ENCODE results near the gene MGME1. TPM values are rescaled to one million over a fixed set of nuclear protein-coding genes. Genes with fewer than 3 reads are reported as not detected.

Gene MGME1
- total RNA-seq, 1 donor from 2014 or later, result 34.3 TPM

DNA sequence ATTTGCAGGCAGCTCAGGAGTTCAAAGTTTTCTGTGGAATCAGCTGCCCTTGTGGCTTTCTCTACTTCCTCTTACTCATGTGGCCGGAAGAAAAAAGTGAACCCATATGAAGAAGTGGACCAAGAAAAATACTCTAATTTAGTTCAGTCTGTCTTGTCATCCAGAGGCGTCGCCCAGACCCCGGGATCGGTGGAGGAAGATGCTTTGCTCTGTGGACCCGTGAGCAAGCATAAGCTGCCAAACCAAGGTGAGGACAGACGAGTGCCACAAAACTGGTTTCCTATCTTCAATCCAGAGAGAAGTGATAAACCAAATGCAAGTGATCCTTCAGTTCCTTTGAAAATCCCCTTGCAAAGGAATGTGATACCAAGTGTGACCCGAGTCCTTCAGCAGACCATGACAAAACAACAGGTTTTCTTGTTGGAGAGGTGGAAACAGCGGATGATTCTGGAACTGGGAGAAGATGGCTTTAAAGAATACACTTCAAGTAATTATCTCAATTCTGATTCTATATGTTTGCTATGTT, 1.1 kb downstream of the MGME1 start:
- H3K4me1 Mint-ChIP-seq, result peaks cover 49% of the 10 kb centered on the region
- H3K27ac Mint-ChIP-seq, result peak overlapping the region; percentile 99
- intact Hi-C loops (cut with micrococcal nuclease), result loop anchor here (1.0 to 10.0 kb wide), 7 partner anchors 22 to 617 kb away; partner anchors contain the start of genes BFSP1, DSTN and RRBP1
- peak; percentile 83 for DNase-seq
- H3K27me3 Mint-ChIP-seq, result no peaks in the 10 kb centered on the region
- H3K4me3 Mint-ChIP-seq, result peak overlapping the region; percentile 96
- no peaks in the 10 kb centered on the region for H3K9me3 Mint-ChIP-seq
- peaks cover 60% of the 10 kb centered on the region for H3K36me3 Mint-ChIP-seq (ENCODE audit: low read depth)

DNA sequence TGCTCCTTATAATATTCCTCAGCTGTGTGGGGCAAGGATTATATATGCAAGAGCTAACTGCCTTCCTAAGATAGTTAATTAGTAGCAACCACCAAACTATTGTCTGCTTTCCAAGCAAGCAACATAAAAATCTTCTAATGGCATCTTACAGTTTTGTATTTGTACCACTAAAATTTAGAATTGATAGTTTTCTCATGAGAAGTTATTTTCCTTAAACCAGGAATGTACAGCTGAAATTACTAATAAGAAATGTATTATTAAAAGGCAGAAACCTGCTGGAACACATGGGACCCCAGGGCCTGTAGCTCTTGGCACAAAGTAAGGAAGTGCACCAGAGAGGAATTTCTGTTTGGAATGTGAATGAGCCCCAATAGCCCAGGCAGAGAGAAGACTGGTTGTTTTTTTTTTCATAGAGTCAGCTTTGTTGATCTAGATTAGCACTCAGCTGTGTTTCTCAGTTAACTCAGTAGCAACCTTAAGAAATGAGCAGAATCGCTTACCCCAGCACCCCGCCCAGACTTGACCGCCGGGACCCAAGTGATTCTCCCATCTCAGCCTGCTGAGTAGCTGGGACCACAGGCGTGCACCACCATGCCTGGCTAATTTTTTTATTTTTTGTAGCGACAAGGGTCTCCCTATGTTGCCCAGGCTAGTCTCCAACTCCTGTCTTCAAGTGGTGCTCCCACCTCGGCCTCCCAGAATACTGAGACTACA, 2.6 kb downstream of the MGME1 start:
- intact Hi-C loops (cut with micrococcal nuclease), result no loop called here
- Mint-ChIP-seq H3K27ac (peak overlapping the region; percentile 51), H3K4me1 (peaks cover 47% of the 10 kb centered on the region), H3K9me3 (no peaks in the 10 kb centered on the region), H3K36me3 (ENCODE audit: low read depth) (peaks cover 58% of the 10 kb centered on the region), H3K27me3 (no peaks in the 10 kb centered on the region), H3K4me3 (peak overlapping the region; percentile 96)
- peak; percentile 56 for DNase-seq

DNA sequence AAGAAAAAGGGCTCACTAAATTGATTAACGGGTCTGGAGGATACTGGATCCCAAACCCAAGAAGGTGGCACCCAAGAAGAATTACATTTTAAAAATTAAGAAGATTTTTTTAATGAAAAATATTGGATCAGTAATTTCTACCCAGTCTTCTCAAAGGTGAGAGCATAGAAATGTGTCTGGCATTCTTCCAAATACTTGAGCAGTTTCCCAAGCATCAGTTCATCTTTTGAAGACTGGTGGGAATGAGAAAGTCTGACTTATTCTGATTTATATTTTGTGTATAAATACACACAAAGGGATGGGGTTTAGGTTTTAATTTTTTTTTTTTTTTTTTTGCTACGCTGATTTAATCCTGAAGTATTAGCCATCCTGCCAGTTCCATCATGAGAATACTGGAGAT, 3.3 kb downstream of the MGME1 start:
- intact Hi-C loops (cut with micrococcal nuclease), result no loop called here
- Mint-ChIP-seq H3K27ac (peak overlapping the region; percentile 76), H3K4me1 (peaks cover 44% of the 10 kb centered on the region), H3K27me3 (no peaks in the 10 kb centered on the region), H3K4me3 (peak overlapping the region; percentile 96), H3K9me3 (no peaks in the 10 kb centered on the region), H3K36me3 (ENCODE audit: low read depth) (peaks cover 56% of the 10 kb centered on the region)
- no peak for DNase-seq

DNA sequence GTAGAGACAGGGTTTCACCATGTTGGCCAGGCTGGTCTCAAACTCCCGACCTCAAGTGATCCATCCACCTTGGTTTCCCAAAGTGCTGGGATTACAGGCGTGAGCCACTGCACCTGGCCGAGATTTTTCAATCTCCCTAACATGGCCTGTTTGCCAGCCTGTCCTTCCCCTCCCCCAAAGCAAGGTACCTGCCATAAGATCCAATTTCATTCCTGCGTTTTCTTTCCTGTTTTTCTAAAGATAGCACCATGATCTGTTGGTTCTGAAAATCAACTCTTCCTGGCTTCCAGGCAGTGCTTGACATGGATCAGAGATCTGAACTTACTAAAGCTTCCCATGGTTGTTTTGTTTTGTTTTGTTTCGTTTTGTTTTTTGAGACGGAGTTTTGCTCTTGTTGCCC, 7.5 kb downstream of the MGME1 start:
- intact Hi-C loops (cut with micrococcal nuclease), result no loop called here
- no peaks in the 10 kb centered on the region for H3K27me3 Mint-ChIP-seq
- H3K4me1 Mint-ChIP-seq, result peaks cover 38% of the 10 kb centered on the region
- peaks cover 52% of the 10 kb centered on the region for H3K36me3 Mint-ChIP-seq (ENCODE audit: low read depth)
- H3K27ac Mint-ChIP-seq, result peak overlapping the region; percentile 51
- no peak overlapping the region for H3K4me3 Mint-ChIP-seq
- DNase-seq, result no peak
- H3K9me3 Mint-ChIP-seq, result no peaks in the 10 kb centered on the region

DNA sequence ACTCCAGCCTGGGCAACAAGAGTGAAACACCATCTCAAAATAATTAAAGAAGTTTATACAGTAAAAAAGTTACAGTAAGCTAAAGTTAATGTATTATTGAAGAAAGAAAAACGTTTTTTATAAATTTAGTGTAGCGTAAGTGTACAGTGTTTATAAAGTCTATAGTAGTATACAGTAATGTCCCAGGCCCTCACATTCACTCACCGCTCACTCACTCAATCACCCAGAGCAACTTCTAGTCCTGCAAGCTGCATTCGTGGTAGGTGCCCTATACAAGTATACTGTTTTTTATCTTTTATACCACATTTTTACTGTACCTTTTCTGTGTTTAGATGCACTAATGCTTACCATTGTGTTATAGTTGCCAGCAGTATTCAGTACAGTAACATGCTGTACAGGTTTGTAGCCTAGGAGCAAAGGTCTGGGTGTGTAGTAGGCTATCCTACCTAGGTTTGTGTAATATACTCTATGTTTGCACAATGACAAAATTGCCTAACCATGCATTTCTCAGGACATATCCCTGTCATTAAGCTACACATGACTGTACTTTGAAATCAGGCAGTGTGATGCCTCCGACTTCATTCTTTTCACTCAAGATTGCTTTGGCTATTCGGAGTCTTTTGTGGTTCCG, 16.7 kb downstream of the MGME1 start:
- H3K9me3 Mint-ChIP-seq, result no peaks in the 10 kb centered on the region
- no peak overlapping the region for H3K4me3 Mint-ChIP-seq
- H3K36me3 Mint-ChIP-seq (ENCODE audit: low read depth), result peaks cover 37% of the 10 kb centered on the region
- no peak for DNase-seq
- H3K4me1 Mint-ChIP-seq, result peaks cover 19% of the 10 kb centered on the region
- intact Hi-C loops (cut with micrococcal nuclease), result no loop called here
- no peaks in the 10 kb centered on the region for H3K27me3 Mint-ChIP-seq
- no peak overlapping the region for H3K27ac Mint-ChIP-seq

DNA sequence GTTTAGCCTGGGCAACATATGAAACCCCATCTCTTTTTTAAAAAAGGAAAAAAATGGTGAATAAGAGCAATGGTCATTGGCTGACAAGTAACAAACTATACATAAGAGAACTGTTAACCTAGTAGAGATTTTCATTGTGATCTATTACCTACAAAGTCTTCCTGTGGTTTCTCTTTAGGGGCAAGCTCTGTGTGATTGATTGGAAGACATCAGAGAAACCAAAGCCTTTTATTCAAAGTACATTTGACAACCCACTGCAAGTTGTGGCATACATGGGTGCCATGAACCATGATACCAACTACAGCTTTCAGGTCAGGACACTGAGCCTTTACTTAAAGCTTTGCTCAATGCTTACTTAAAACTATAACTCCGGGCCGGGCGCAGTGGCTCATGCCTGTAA, 19.2 kb downstream of the MGME1 start:
- no peak overlapping the region for H3K4me3 Mint-ChIP-seq
- peaks cover 32% of the 10 kb centered on the region for H3K36me3 Mint-ChIP-seq (ENCODE audit: low read depth)
- H3K27me3 Mint-ChIP-seq, result no peaks in the 10 kb centered on the region
- DNase-seq, result no peak
- intact Hi-C loops (cut with micrococcal nuclease), result no loop called here
- peaks cover 29% of the 10 kb centered on the region for H3K4me1 Mint-ChIP-seq
- H3K27ac Mint-ChIP-seq, result no peak overlapping the region
- H3K9me3 Mint-ChIP-seq, result no peaks in the 10 kb centered on the region

DNA sequence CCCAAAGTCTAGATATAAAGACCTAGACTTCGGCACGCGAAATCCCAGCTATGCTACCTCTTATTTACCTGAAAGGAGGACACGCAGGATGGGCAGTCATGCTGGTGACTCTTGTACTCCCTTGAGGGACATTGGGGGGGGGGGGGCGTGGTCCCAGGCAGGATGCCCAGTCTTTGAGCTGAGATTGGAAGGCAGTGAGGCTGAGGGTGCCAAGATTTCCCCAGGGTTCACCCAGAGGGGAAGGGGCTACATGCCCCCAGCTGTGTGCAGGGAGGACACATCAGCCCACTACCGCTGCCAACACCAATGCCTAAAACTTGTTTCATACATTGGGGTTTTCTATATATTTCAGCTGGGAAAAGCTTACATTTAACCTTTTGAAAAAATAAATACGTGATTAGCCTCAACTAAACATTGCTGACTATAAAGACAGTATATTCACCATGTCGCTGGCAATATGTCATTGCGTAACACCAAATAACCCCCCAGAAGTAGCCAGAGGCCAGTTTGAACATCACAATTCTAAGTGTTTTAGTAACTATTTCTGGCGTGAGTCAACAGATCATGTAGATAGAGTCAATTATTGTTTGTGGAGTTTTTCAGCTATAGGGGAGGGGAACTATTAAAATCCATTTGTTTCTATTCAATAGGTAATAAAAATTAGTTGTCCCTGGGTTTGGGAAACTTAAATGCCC, 21.6 kb downstream of the MGME1 start:
- no peaks in the 10 kb centered on the region for H3K27me3 Mint-ChIP-seq
- H3K9me3 Mint-ChIP-seq, result no peaks in the 10 kb centered on the region
- intact Hi-C loops (cut with micrococcal nuclease), result loop anchor here (5.0 to 10.0 kb wide), 3 partner anchors 328 to 1258 kb away; partner anchors contain the start of genes BFSP1 and SNRPB2
- H3K36me3 Mint-ChIP-seq (ENCODE audit: low read depth), result peaks cover 25% of the 10 kb centered on the region
- no peak overlapping the region for H3K27ac Mint-ChIP-seq
- no peak overlapping the region for H3K4me3 Mint-ChIP-seq
- no peak for DNase-seq
- peaks cover 38% of the 10 kb centered on the region for H3K4me1 Mint-ChIP-seq

DNA sequence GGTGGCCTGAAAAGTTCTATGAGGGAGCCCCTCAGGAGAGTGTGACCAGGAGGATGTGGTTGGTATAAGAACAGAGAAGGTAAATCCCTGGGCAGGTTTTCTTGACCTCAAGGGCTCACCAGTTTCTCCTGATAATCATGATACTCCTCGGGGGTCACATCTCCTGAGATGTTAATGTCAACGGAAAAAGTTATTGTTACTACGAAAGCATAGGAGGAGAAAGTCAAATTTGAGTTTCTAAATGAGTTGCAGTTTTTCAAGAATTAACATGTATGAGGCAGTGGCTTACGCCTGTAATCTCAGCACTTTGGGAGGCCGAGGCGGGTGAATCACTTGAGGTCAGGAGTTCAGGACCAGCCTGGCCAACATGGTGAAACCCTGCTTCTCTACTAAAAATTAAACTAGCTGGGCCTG, 23.4 kb downstream of the MGME1 start:
- Mint-ChIP-seq H3K9me3 (no peaks in the 10 kb centered on the region), H3K27me3 (no peaks in the 10 kb centered on the region), H3K4me1 (peaks cover 45% of the 10 kb centered on the region), H3K4me3 (peak overlapping the region; percentile 71), H3K27ac (peak overlapping the region; percentile 92), H3K36me3 (ENCODE audit: low read depth) (peaks cover 25% of the 10 kb centered on the region)
- peak; percentile 75 for DNase-seq
- intact Hi-C loops (cut with micrococcal nuclease), result loop anchor here (1.0 to 10.0 kb wide), 9 partner anchors 23 to 1260 kb away; partner anchors contain the start of genes BFSP1, MGME1 and SNRPB2

DNA sequence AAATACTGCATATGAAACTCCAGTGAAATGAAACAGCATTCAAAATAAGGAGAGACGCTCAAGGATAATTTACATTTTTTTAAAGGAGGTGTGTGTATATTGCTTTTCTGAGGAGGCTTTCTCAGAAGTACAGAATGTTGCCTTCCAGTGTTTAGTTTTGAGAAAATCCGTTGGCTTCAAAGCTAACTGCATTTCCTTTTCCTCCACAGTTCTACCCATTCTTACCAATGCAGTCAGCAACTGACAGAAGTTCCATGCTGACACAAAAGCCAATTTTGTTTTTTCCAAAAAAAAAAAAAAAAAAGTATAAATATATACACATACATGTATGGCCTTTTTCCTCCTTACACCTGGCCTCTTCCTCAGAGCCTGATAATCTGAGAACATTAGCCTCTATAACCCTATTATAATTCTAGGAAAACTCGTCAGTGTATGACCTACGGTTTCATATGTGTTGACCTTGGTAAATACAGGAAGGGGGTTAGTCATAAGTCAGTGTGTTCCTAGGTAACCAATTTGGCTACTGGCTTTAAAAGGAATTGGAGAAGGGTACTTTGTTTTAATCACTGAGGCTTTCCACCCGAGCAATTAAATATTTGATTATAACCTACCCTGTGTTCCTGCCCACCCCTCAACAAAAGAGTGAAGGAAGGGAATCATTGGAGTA, 24.2 kb downstream of the MGME1 start:
- Mint-ChIP-seq H3K4me3 (peak overlapping the region; percentile 71), H3K27me3 (no peaks in the 10 kb centered on the region)

DNA sequence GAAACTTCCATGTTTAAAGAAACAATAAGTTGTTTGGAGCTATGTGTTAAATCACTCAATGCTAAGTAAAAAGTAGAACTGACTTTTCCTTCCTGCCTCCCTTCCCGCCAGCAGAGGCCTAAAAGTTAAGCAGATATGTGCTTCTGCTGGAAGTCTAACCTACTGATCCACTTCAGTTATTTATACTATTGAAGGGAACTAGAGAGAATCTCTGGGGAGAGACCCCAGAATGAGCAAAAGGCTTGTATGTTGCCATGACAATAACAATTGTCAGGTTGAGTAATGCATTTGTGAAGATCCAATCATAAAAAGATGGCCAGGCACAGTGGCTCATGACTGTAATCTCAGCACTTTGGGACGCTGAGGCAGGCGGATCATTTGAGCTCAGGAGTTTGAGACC, 24.7 kb downstream of the MGME1 start:
- peak overlapping the region; percentile 92 for H3K27ac Mint-ChIP-seq

More for the DNA sequence above, 24.2 kb downstream of the MGME1 start:
- peak; percentile 59 for DNase-seq
- peak overlapping the region; percentile 92 for H3K27ac Mint-ChIP-seq
- peaks cover 43% of the 10 kb centered on the region for H3K4me1 Mint-ChIP-seq
- peaks cover 18% of the 10 kb centered on the region for H3K36me3 Mint-ChIP-seq (ENCODE audit: low read depth)
- intact Hi-C loops (cut with micrococcal nuclease), result loop anchor here (1.0 to 10.0 kb wide), 9 partner anchors 24 to 1261 kb away; partner anchors contain the start of genes BFSP1, MGME1 and SNRPB2
- no peaks in the 10 kb centered on the region for H3K9me3 Mint-ChIP-seq

DNA sequence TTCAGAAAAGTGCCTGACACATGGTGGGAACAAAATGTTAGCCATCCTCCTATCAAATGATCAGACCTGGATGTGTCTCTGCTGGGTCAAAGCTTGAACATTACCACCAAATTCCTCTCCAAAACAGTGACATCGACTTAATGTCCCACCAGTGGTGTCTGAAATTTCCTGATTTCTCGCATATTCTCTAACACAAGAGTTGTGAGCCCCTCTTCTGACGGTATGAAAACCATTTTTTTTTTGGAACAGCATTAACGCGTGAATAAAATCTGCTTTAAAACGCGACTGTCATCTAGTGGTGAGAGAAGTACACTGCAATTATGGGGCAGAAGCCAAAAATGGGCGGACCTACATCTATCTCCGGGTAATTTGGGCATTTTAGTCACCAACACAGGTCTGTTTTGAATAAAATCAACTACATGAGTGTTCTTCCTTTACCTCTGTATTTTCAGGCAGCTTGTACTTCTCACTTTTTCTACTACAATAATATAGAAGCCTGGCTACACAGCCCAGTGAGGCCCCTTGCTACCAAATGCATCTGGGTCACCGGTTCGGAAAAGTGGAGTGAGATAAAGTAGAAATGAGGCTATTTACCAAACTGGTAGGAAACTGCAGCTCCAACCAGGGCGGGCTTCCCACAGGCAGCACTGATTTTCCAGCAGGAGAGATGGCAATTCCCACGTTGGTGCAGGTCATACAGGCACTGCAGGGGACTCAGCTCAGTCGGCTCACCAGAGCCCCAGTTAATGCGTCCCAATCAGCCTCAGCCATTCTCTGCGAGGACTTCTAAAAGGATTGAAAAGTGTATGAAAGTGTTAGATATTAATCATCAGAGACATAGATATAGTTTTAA, 27.4 kb downstream of the MGME1 start:
- DNase-seq, result peak; percentile 87
- Mint-ChIP-seq H3K36me3 (ENCODE audit: low read depth) (no peaks in the 10 kb centered on the region), H3K9me3 (no peaks in the 10 kb centered on the region), H3K27me3 (peaks cover 3% of the 10 kb centered on the region), H3K27ac (no peak overlapping the region), H3K4me1 (peaks cover 38% of the 10 kb centered on the region), H3K4me3 (no peak overlapping the region)
- intact Hi-C loops (cut with micrococcal nuclease), result loop anchor here (1.0 to 10.0 kb wide), 4 partner anchors 291 to 492 kb away; partner anchors contain the start of genes BFSP1 and ZNF133

More for the DNA sequence above, 24.7 kb downstream of the MGME1 start:
- intact Hi-C loops (cut with micrococcal nuclease), result loop anchor here (2.0 to 10.0 kb wide), 4 partner anchors 35 to 1261 kb away; partner anchors contain the start of genes BFSP1 and SNRPB2
- H3K4me1 Mint-ChIP-seq, result peaks cover 42% of the 10 kb centered on the region
- H3K9me3 Mint-ChIP-seq, result no peaks in the 10 kb centered on the region
- peak overlapping the region; percentile 60 for H3K4me3 Mint-ChIP-seq
- DNase-seq, result no peak
- peaks cover 13% of the 10 kb centered on the region for H3K36me3 Mint-ChIP-seq (ENCODE audit: low read depth)
- peaks cover 1% of the 10 kb centered on the region for H3K27me3 Mint-ChIP-seq

DNA sequence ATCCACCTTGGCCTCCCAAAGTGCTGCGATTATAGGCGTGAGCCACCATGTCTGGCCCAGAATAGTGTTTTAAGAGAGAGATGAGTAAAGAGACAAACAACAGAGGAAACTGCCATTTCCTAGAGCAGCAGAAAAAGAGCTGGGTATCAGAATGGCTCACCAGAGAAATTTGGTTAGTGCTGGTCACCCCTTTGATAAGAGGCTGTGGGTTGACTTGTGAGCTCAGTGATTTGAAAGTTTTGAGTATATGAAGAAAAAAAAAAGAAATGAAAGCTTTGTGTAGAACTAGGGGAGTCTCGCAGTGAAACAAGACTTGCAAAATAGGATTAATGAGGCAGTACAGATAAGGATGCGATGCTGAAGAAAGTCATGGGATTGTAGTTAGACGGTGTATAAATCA, 29.6 kb downstream of the MGME1 start:
- Mint-ChIP-seq H3K27me3 (peaks cover 3% of the 10 kb centered on the region), H3K4me1 (peaks cover 23% of the 10 kb centered on the region), H3K36me3 (ENCODE audit: low read depth) (no peaks in the 10 kb centered on the region), H3K9me3 (no peaks in the 10 kb centered on the region), H3K4me3 (no peak overlapping the region), H3K27ac (no peak overlapping the region)
- intact Hi-C loops (cut with micrococcal nuclease), result loop anchor here (5.0 to 10.0 kb wide), 2 partner anchors 289 to 464 kb away; partner anchors contain the start of genes BFSP1 and ZNF133
- DNase-seq, result no peak

Data from activated CD4-positive, alpha-beta T cell treated with anti-CD3 and anti-CD28 coated beads, Interleukin-2, amount 10 ng/mL, durations not matched to agents 24 days and 14 days (primary cell).